GM12878 (cell line): ENCODE data around the gene SPATS2L. TPM values are rescaled to one million over a fixed set of nuclear protein-coding genes. Genes with fewer than 3 reads are reported as not detected.

ENCODE experiments used
- ATAC-seq: fragments of 200-7000 bp; cut with Tn5 transposase; 3 replicates; pipeline ENCODE4 v1.9.1; 2020; ENCODE audit warnings: mild to moderate bottlenecking, moderate library complexity
- BruUV-seq: library from RNA; stranded (reverse); fragments of 400-500 nt; replicated peaks from 2 replicates; lab custom pipeline; 2021; lab: Mats Ljungman, UMichigan
- CTCF ChIA-PET: fragments of 300-600 bp; sonication (Branson Sonifier 250); formaldehyde crosslinking; extraction: SDS; loops from one replicate; lab custom pipeline; 2021; ENCODE audit warnings: inconsistent platforms; lab: Yijun Ruan, JAX
- POLR2A ChIA-PET: fragments of 350-600 bp; formaldehyde crosslinking; extraction: SDS; loops from one replicate; lab custom pipeline; 2021; ENCODE audit warnings: inconsistent platforms; lab: Charles Lee
- RAD21 ChIA-PET: fragments of 300-600 bp; sonication (Branson Sonifier 250); formaldehyde crosslinking; loops from one replicate; lab custom pipeline; 2023; ENCODE audit warnings: antibody characterized with exemption; ENCODE audit not compliant: unreplicated experiment; lab: Charles Lee
- SMC1A ChIA-PET: fragments of 300-600 bp; sonication (Branson Sonifier 250); formaldehyde crosslinking; loops from one replicate; lab custom pipeline; 2023; ENCODE audit not compliant: unreplicated experiment, uncharacterized antibody; lab: Charles Lee
- DNase-seq: peaks from one replicate; pipeline ENCODE4 v3.0.0-alpha.2; 2011; ENCODE audit warnings: low read depth, low spot score
- FAIRE-seq: peaks from 3 replicates; lab custom pipeline; 2011; peaks lifted over from hg19 to GRCh38; lab: Jason Lieb, UNC
- H2AFZ ChIP-seq: 2 replicates; pipeline ENCODE4 v1.6.0; 2011; ENCODE audit warnings: low read depth, low read length, control low read depth; ENCODE audit not compliant: control insufficient read depth
- H3K27ac ChIP-seq: 2 replicates; pipeline ENCODE4 v1.5.1; 2011; ENCODE audit warnings: control low read depth; ENCODE audit not compliant: control insufficient read depth, insufficient read depth
- H3K27me3 ChIP-seq, 2 experiments: replicated peaks in 1 of 2; 2 replicates each; pipeline versions ENCODE4 v1.6.0 to v1.6.1; 2011; ENCODE audit warnings: low read length in 1 of 2; ENCODE audit not compliant: control insufficient read depth in 2 of 2, insufficient read depth in 2 of 2
- H3K36me3 ChIP-seq, 2 experiments: 2 replicates each; pipeline ENCODE4 v1.5.1; 2011; ENCODE audit warnings: low read length in 1 of 2; ENCODE audit not compliant: control insufficient read depth in 2 of 2, insufficient read depth in 2 of 2
- H3K4me1 ChIP-seq: 2 replicates; pipeline ENCODE4 v1.6.1; 2011; ENCODE audit warnings: mild to moderate bottlenecking, low read length, moderate library complexity, mixed read lengths; ENCODE audit not compliant: control insufficient read depth, insufficient read depth
- H3K4me2 ChIP-seq: 2 replicates; pipeline ENCODE4 v1.6.0; 2011; ENCODE audit warnings: control low read depth; ENCODE audit not compliant: control insufficient read depth, insufficient read depth
- H3K4me3 ChIP-seq: fragments of 200-600 bp; sonication (generic); 2 replicates; pipeline ENCODE4 v1.5.1; 2016
- H3K79me2 ChIP-seq: 2 replicates; pipeline ENCODE4 v1.6.0; 2011; ENCODE audit warnings: low read length; ENCODE audit not compliant: control insufficient read depth, insufficient read depth
- H3K9ac ChIP-seq: 2 replicates; pipeline ENCODE4 v1.8.0; 2011; ENCODE audit warnings: low read length, control low read depth, mixed read lengths; ENCODE audit not compliant: control insufficient read depth, insufficient read depth
- H3K9me3 ChIP-seq: replicated peaks from 3 replicates; pipeline ENCODE4 v1.5.1; 2011; ENCODE audit warnings: mild to moderate bottlenecking, low read length; ENCODE audit not compliant: control insufficient read depth, insufficient read depth
- H4K20me1 ChIP-seq: 2 replicates; pipeline ENCODE4 v1.6.0; 2011; ENCODE audit not compliant: control insufficient read depth, insufficient read depth
- BCL11A ChIP-seq: IDR thresholded peaks from 2 replicates; pipeline ENCODE4 v1.6.1; 2011; ENCODE audit warnings: low read depth, low read length
- GABPA ChIP-seq: IDR thresholded peaks from 2 replicates; pipeline ENCODE4 v1.6.1; 2014; ENCODE audit warnings: antibody characterized with exemption, low read depth, mild to moderate bottlenecking, inconsistent platforms
- MYB ChIP-seq: fragments of 150-350 bp; IDR thresholded peaks from 2 replicates; pipeline ENCODE4 v1.6.1; 2014; ENCODE audit warnings: mild to moderate bottlenecking, low read depth, low read length, borderline replicate concordance
- NR2C1 ChIP-seq: fragments of 450-650 bp; IDR thresholded peaks from 2 replicates; pipeline ENCODE4 v1.6.1; 2017; ENCODE audit warnings: antibody characterized with exemption, mild to moderate bottlenecking, moderate library complexity
- PAX5 ChIP-seq: IDR thresholded peaks from 2 replicates; pipeline ENCODE4 v1.6.1; 2011; ENCODE audit warnings: low read depth, low read length, borderline replicate concordance
- RAD21 ChIP-seq: IDR thresholded peaks from 2 replicates; pipeline ENCODE4 v1.6.1; 2011; ENCODE audit warnings: mild to moderate bottlenecking, low read depth, low read length, moderate library complexity; ENCODE audit not compliant: insufficient read depth
- SIX5 ChIP-seq: IDR thresholded peaks from 2 replicates; pipeline ENCODE4 v1.6.1; 2011; ENCODE audit warnings: mild to moderate bottlenecking, low read depth, low read length, moderate library complexity; ENCODE audit not compliant: severe bottlenecking
- TCF7 ChIP-seq: IDR thresholded peaks from 2 replicates; pipeline ENCODE4 v1.6.1; 2014; ENCODE audit warnings: antibody characterized with exemption, borderline replicate concordance
- ZNF384 ChIP-seq: IDR thresholded peaks from 2 replicates; pipeline ENCODE4 v1.6.1; 2012; ENCODE audit warnings: low read depth, mild to moderate bottlenecking, low read length, improper control_type of control experiment, borderline replicate concordance
- whole genome bisulfite sequencing: methylation state at CpG from one replicate; pipeline ENCODE4 v1.1.6; 2016; ENCODE audit warnings: low lambda C conversion rate; ENCODE audit not compliant: insufficient replicate concordance, insufficient coverage; ENCODE audit errors: missing lambda C conversion rate; 5-methylcytosine and 5-hydroxymethylcytosine counted together
- in situ Hi-C: fragments of 300-500 bp; cut with MboI; formaldehyde crosslinking; loops from 9 replicates; pipeline ENCODE4 v1.14.3; 2018; ENCODE audit warnings: mixed read lengths
- intact Hi-C: fragments of 100-400 bp; cut with micrococcal nuclease; formaldehyde crosslinking; loops from one replicate; pipeline ENCODE4 v1.14.2; 2022; ENCODE audit not compliant: unreplicated experiment
- polyA plus RNA-seq, 11 experiments: library from polyadenylated mRNA; depleted of rRNA in 4 of 11; unstranded in 6 of 11; stranded (reverse) in 5 of 11; fragments of >200 nt; fragmentation: Nextera tagmentation in 4 of 11; fragmentation: Illumina TruSeq in 1 of 11; extraction: Ambion mirVana in 4 of 11; extraction: Trizol in 1 of 11; gene quantifications; 1 replicate in 1 of 11; 2 replicates in 10 of 11; pipeline versions ENCODE4 v1.2.1 to v1.2.3, GENCODE V29; 2011 to 2016; ENCODE audit warnings: inconsistent platforms in 2 of 11, missing spikeins in 2 of 11, low read depth in 1 of 11
- total RNA-seq, 4 experiments: library from RNA; depleted of rRNA in 3 of 4; stranded (reverse); fragments of >200 nt in 3 of 4; fragmentation: Illumina TruSeq in 1 of 4; extraction: Trizol in 1 of 4; gene quantifications; 2 replicates each; pipeline versions ENCODE4 v1.2.1 to v1.2.3, GENCODE V29; 2013 to 2021
- TF ChIP-seq, protein P1 (sequence below): fragments of 150-350 bp; IDR thresholded peaks from 2 replicates; pipeline ENCODE4 v1.6.1; 2016; ENCODE audit warnings: low read depth, low read length
- TF ChIP-seq, protein P2 (sequence below), 3 experiments: IDR thresholded peaks in 2 of 3; conservative IDR thresholded peaks in 1 of 3; 2 replicates each; pipeline ENCODE4 v1.5.1; 2011; ENCODE audit warnings: low read depth in 3 of 3, low read length in 3 of 3, mild to moderate bottlenecking in 3 of 3, control low read depth in 2 of 3, moderate library complexity in 2 of 3, inconsistent platforms in 1 of 3, mixed read lengths in 1 of 3; ENCODE audit not compliant: control insufficient read depth in 2 of 3, insufficient read depth in 1 of 3; ENCODE audit errors: extremely low read depth in 1 of 3

The SPATS2L gene
- total and polyA plus RNA-seq, 10 of the 15 experiments (the other 5 are each of a cell fraction or from before 2014, with no cell fraction given) = 5.2 to 30.0 (median 20.1) TPM

DNA sequence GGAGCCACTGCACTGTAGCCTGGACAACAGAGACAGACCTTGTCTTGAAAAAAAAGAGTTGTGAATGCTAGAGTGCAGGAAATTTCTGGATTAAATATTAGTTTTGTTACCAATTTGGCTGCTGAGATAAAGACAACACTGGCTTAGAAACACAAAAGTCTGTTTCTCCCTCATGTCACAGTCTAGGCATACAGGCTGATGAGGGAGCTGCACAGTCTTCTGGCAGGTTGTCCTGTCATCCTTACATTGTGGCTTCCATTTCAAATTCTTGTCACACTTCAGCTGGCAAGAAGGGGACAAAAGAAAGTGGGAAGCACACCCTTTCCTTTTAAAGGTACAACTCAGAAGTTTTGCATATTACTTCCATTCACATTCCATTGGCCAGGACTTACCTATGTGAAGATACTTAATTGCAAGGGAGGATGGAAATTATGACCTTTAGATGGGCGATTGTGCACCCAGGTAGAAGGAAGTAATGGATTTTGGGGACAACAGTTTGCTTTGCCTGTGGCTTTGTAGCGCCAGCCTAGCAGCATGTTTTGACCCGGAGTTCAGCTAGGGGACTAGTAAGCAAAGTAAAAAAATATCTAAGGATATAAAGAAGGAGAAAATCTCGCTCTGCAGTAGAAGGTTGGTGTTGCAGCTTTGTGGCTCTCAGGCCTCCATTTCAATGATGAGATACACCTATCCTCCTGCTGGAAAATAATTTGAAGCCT is 55.9 kb downstream of the SPATS2L start:
- no peak overlapping the region for H3K9ac ChIP-seq
- no peaks in the 10 kb centered on the region for H3K36me3 ChIP-seq
- WGBS = 75% methylated on average over 4 of the region's 4 CpGs
- H4K20me1 ChIP-seq = no peaks in the 10 kb centered on the region
- intact Hi-C loops (no loop called here), in situ Hi-C loops (no loop called here)
- no peaks in the 10 kb centered on the region for H3K27me3 ChIP-seq
- H3K4me2 ChIP-seq = no peak overlapping the region
- no peaks in the 10 kb centered on the region for H3K4me1 ChIP-seq
- BruUV-seq = no TSS peak
- FAIRE-seq = no peak
- H3K4me3 ChIP-seq = no peak overlapping the region
- H2AFZ ChIP-seq = no peak overlapping the region
- no peak for ATAC-seq
- no peak for DNase-seq
- no peaks in the 10 kb centered on the region for H3K79me2 ChIP-seq
- ChIA-PET RAD21 (no interaction called here), SMC1A (interaction anchor here (0.6 to 2.3 kb wide), 3 partner anchors 10 to 135 kb away, joined by 3 to 11 read pairs (median 3); no protein-coding TSS in a partner anchor), POLR2A (interaction anchor here (1.8 kb wide), 1 partner anchor 11 kb away, joined by 6 read pairs; no protein-coding TSS in a partner anchor), CTCF (interaction anchor here (1.7 kb wide), 1 partner anchor 121 kb away, joined by 5 read pairs; no protein-coding TSS in a partner anchor)
- H3K27ac ChIP-seq = no peak overlapping the region
- H3K9me3 ChIP-seq = no peaks in the 10 kb centered on the region
- no peak for TF ChIP-seq NR2C1
- TF ChIP-seq RAD21 = no peak
- no peak for TF ChIP-seq PAX5
- TF ChIP-seq BCL11A = no peak
- TF ChIP-seq ZNF384 = no peak
- TF ChIP-seq MYB = no peak
- TF ChIP-seq TCF7 = no peak
- TF ChIP-seq, protein P1, sequence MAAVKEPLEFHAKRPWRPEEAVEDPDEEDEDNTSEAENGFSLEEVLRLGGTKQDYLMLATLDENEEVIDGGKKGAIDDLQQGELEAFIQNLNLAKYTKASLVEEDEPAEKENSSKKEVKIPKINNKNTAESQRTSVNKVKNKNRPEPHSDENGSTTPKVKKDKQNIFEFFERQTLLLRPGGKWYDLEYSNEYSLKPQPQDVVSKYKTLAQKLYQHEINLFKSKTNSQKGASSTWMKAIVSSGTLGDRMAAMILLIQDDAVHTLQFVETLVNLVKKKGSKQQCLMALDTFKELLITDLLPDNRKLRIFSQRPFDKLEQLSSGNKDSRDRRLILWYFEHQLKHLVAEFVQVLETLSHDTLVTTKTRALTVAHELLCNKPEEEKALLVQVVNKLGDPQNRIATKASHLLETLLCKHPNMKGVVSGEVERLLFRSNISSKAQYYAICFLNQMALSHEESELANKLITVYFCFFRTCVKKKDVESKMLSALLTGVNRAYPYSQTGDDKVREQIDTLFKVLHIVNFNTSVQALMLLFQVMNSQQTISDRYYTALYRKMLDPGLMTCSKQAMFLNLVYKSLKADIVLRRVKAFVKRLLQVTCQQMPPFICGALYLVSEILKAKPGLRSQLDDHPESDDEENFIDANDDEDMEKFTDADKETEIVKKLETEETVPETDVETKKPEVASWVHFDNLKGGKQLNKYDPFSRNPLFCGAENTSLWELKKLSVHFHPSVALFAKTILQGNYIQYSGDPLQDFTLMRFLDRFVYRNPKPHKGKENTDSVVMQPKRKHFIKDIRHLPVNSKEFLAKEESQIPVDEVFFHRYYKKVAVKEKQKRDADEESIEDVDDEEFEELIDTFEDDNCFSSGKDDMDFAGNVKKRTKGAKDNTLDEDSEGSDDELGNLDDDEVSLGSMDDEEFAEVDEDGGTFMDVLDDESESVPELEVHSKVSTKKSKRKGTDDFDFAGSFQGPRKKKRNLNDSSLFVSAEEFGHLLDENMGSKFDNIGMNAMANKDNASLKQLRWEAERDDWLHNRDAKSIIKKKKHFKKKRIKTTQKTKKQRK = no peak
- TF ChIP-seq GABPA = no peak
- TF ChIP-seq SIX5 = no peak
- TF ChIP-seq, protein P2, sequence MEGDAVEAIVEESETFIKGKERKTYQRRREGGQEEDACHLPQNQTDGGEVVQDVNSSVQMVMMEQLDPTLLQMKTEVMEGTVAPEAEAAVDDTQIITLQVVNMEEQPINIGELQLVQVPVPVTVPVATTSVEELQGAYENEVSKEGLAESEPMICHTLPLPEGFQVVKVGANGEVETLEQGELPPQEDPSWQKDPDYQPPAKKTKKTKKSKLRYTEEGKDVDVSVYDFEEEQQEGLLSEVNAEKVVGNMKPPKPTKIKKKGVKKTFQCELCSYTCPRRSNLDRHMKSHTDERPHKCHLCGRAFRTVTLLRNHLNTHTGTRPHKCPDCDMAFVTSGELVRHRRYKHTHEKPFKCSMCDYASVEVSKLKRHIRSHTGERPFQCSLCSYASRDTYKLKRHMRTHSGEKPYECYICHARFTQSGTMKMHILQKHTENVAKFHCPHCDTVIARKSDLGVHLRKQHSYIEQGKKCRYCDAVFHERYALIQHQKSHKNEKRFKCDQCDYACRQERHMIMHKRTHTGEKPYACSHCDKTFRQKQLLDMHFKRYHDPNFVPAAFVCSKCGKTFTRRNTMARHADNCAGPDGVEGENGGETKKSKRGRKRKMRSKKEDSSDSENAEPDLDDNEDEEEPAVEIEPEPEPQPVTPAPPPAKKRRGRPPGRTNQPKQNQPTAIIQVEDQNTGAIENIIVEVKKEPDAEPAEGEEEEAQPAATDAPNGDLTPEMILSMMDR (IDR thresholded peaks at IDR 0.05 in 2 of 3, conservative IDR thresholded peaks at IDR 0.05 in 1 of 3; ENCODE audit: control insufficient read depth in 2 of 3, extremely low read depth in 1 of 3, insufficient read depth in 1 of 3, low read depth in 3 of 3, low read length in 3 of 3) = no peak
